ENCODE data around the gene KIDINS220.
A peak's percentile ranks its signal among the peaks of the same experiment; 100 is the strongest.

The KIDINS220 gene

GRCh38 chr2:8679827-8680731, 157.3 kb downstream of the KIDINS220 start:
- H3K27me3 ChIP-seq (replicated peaks; ENCODE audit: control insufficient read depth, insufficient read depth, low read length): no peaks in the 10 kb centered on the region; the same call in none of the 2 replicates
- H3K36me3 ChIP-seq (ENCODE audit: control insufficient read depth, insufficient read depth, low read length): no peaks in the 10 kb centered on the region
- H3K4me3 ChIP-seq (replicated peaks; ENCODE audit: low read depth, low read length): no peak overlapping the region
- TF ChIP-seq CTCF (IDR thresholded peaks at IDR 0.05; ENCODE audit: insufficient read depth, low read length, poor library complexity, severe bottlenecking): no peak
- DNase-seq (ENCODE audit: extremely low read depth, insufficient read length): peak; percentile 19

GRCh38 chr2:8679567-8679826, 157.9 kb downstream of the KIDINS220 start:
- Histone ChIP-seq H3K4me3 (replicated peaks; ENCODE audit: low read depth, low read length) (no peak overlapping the region; the same call in 1 of the 2 replicates), H3K36me3 (ENCODE audit: control insufficient read depth, insufficient read depth, low read length) (no peaks in the 10 kb centered on the region), H3K27me3 (replicated peaks; ENCODE audit: control insufficient read depth, insufficient read depth, low read length) (no peaks in the 10 kb centered on the region; the same call in none of the 2 replicates)
- no peak for DNase-seq (ENCODE audit: extremely low read depth, insufficient read length)
- TF ChIP-seq CTCF (IDR thresholded peaks at IDR 0.05; ENCODE audit: insufficient read depth, low read length, poor library complexity, severe bottlenecking): no peak
